GM21367 (cell line): ENCODE data around the gene SULT1A1.
"Not testable (repeated sequence)": the region's sequence is repeated elsewhere in the genome, so short reads cannot be mapped to it uniquely, and the experiment has no call there.

Experiments used
- ATAC-seq: cut with Tn5 transposase; IDR thresholded peaks from one replicate; pipeline ENCODE4 v1.9.1; 2021; ENCODE audit not compliant: unreplicated experiment

Gene SULT1A1

GRCh38 chr16:28592511-28592910 lies 17.3 kb downstream of the SULT1A1 start:
- ATAC-seq: no peak

GRCh38 chr16:28591355-28591754 lies 18.5 kb downstream of the SULT1A1 start:
- ATAC-seq: no peak

DNA sequence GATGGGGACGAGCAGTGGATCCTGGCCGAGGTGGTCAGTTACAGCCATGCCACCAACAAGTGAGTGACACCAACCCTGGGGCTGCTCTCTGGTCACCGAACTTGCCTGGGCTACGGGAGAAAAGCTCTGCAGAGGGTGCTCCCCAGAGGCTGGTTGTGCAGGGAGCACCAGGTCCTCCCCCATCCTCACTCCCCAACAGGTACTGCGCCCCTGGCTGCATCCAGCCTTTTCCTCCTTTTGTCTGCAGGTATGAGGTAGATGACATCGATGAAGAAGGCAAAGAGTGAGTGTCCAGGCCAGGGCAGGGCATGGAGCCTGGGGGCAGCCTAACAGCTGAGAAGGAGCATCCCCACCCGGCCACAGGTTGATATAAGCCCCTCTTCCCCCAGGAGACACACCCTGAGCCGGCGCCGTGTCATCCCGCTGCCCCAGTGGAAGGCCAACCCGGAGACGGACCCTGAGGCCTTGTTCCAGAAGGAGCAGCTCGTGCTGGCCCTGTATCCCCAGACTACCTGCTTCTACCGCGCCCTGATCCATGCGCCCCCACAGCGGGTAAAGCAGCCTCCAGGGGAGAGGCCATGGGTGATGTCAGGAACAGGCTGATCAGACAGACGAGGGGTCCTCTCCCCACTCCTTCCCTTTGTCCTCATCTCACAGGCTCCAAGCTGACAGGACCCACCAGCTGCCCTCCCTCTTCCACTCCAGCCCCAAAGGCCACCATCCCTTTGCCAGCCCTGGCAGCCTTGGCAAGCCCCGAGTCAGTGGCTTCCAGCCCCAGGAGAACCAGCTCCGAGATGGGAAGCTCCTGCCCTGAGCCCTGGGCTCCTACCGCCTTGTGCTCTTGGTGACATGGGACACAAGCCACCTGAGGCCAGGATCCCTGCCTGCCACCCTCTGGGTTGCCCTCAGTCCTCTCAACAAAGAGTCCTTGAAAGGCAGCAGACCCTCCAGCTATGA lies 19.2 kb downstream of the SULT1A1 start:
- no peak for ATAC-seq

DNA sequence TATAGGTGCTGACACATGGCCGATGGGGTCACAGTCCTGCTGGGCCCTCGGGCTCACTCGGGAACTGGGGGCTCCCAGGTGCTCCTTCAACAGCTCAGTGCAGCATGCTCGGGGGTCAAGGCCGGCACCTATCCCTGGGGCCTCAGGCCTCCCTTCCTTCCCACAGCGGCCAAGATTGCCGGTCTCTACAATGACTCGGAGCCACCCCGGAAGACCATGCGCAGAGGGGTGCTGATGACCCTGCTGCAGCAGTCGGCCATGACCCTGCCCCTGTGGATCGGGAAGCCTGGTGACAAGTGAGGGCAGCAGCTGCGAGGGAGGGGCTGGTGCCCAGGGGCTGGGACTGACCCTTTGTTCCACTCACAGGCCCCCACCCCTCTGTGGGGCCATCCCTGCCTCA lies 19.9 kb downstream of the SULT1A1 start:
- no peak for ATAC-seq

- ATAC-seq: no peak
These were observed 20.8 kb downstream of the SULT1A1 start for GRCh38 chr16:28589069-28589468.

DNA sequence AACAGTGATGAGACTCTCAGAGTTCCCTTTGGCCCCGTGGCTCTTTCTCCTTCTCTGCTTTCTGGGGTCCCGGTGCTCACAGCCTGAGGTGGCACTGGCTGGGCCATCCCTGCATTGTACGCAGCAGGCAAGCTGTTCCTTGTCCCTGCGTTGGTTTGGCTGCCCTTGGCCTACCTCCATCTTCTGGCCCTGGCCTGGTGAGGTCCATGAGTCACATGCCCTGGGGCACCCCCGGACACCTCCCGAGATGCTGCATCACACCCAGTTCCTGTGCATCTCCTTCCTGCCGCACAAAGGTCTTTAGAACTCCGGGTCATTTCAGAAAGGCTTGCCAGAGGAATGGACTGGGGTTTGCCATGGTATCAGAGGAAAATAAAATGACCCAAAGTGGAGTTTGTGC lies 22.5 kb downstream of the SULT1A1 start:
- no peak for ATAC-seq

DNA sequence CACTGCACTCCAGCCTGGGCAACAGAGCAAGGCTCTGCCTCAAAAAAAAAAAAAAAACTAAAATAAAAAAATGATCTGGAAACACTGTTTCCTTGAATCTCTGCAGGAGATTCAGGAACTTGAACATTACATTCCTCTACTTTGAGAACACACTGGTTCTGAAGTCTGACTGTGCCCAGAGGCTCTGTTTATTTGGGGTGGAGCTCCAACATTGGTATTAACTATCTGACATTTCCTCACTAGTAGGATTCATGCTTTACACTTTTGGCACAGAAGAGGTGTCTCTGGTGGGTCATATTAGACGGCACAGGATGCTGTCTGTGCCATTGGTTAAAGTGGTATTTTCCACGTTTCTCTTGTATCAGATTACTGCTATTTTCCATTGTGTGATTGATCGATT lies 23.4 kb downstream of the SULT1A1 start:
- ATAC-seq: no peak

DNA sequence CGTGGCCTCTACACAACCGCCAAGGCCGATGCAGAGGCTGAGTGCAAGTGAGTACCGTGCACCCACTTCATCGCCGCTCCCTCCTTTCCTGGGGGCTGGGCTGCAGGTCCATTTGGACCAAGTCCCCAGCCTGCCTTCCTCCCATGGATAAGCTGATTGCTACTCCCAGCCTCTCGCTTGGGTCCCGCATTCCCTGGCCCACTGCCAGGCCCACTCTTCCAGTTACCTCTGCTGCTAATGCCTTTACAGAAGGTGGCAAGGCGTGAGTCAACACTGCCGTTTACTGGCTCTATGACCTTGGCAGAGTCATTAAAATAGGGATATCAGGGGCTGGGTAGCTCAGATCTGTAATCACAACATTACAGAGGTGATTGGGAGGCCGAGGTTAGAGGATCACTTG lies 24.2 kb downstream of the SULT1A1 start:
- ATAC-seq: no peak

GRCh38 chr16:28580726-28581315 lies 29.0 kb downstream of the SULT1A1 start:
- no peak for ATAC-seq

- no peak for ATAC-seq
These were observed 34.3 kb downstream of the SULT1A1 start for GRCh38 chr16:28575446-28576109.

GRCh38 chr16:28574925-28575324 lies 34.9 kb downstream of the SULT1A1 start:
- ATAC-seq: no peak

GRCh38 chr16:28573738-28574718 lies 35.8 kb downstream of the SULT1A1 start:
- no peak for ATAC-seq

DNA sequence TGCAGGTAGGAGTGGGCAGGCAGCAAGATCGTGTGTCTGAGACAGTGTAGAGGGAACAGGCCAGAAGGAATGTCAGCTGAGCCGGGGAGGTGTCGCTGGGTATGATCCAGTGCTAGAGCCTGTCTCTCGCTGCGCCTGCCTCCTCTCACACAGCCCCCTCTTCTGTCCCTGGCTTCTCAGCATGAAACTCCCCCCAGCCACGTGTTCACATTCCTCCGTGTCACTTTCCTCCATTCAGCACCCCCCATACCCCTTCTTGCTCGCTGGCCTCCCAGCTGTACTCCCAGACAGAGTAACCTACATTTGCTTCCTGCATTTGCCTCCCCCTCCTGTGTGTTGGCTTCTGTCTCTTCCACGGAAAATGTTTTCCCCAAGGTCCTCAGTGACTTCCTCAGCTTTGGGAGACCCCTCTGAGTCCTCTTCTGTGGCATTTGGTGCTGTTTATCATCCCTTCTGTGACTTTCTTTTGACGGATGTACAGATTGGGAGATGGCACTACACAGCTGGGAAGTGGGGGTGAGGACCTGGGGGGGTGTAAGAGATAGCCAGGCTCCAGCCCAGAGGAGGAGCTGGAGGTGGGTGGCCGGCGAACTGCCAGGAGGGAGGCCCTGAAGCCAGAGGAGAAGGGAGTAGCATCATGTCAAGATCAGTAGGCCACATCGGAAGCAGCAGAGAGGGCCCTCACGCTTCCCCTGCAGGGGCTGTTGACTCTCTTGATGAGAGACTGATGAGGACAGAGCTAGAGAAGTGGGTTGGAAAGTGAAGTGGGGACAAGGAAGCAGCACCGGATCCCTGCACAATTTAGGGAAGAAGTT lies 36.9 kb downstream of the SULT1A1 start:
- no peak for ATAC-seq

- no peak for ATAC-seq
These were observed 39.7 kb downstream of the SULT1A1 start for GRCh38 chr16:28569968-28570752.

DNA sequence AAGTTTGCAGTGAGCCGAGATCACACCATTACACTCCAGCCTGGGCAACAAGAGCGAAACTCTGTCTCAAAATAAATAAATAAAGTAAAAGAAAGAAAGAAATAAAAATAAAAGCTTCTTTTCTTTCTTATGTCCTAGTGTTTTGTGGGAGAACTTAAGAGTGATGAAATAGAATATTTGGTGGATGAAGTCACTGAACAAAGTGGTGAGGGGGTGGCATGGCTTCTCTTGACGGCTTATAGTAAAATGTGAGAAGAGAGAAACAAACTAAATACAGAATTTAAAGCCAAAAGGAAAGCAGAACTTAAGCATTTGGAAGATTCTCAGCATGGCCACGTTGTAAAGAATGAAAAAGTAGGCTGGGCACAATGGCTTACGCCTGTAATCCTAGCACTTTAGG lies 40.8 kb downstream of the SULT1A1 start:
- ATAC-seq: no peak

GRCh38 chr16:28567292-28567691 lies 42.6 kb downstream of the SULT1A1 start:
- no peak for ATAC-seq

- ATAC-seq: not testable (repeated sequence)
These were observed 43.5 kb downstream of the SULT1A1 start for GRCh38 chr16:28566233-28566925.

DNA sequence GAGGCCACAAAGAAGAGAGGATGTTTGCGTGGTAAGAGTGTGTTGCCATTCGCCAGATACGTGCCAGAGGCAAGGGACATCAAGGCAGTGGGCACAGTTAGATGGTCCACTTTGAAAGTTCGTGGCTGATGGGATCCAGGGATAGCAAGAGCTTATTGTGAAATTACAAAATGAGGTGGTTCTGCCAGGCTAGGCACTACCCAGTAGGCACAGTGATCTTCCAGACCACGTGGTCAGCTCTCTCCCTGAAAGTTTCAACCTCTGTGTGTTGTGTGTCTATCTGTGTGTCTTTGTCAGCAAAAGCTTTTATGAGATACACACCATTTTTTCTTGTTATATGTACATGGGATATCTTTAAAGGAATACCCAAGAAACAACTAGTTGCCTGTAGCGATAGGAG lies 46.6 kb downstream of the SULT1A1 start:
- no peak for ATAC-seq
